Gastrocnemius medialis (tissue), 4 donors: ENCODE results near the gene MEIOB.

Source experiments
- POLR2A ChIP-seq, 2 donors: fragments of 450-650 bp; IDR thresholded peaks; one replicate each; pipeline ENCODE4 v1.6.1; 2017; ENCODE audit warnings: antibody characterized with exemption in 2 of 2, mild to moderate bottlenecking in 2 of 2, moderate library complexity in 2 of 2
- TF ChIP-seq, protein P1 (sequence below), 5 experiments: fragments of 450-650 bp in 3 of 5; fragments of 200-600 bp in 2 of 5; sonication (generic) in 2 of 5; IDR thresholded peaks in 4 of 5; conservative IDR thresholded peaks in 1 of 5; 1 replicate in 4 of 5; 2 replicates in 1 of 5; pipeline ENCODE4 v1.5.1; 2016 to 2019; ENCODE audit warnings: antibody characterized with exemption in 5 of 5, mild to moderate bottlenecking in 3 of 5, moderate library complexity in 3 of 5

DNA sequence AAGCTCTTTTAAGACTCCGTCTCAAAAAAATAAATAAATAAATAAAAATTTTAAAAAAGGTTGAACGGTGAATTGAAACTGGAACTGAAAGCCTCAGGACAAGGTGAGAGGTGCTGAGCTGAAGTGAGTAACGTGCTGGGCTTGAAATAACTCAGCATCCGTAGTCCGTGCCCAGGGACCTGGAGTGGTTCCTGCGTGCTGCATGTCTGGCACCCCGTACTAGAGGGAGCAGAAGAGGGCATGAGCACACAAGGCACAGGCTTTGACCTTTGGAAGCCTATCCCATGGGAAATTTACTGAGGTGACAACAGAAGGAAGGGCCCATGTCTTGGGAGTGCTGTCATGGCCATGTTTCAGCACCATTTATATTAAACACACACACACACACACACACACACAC lies 4.5 kb upstream of the MEIOB start:
- TF ChIP-seq, protein P1, sequence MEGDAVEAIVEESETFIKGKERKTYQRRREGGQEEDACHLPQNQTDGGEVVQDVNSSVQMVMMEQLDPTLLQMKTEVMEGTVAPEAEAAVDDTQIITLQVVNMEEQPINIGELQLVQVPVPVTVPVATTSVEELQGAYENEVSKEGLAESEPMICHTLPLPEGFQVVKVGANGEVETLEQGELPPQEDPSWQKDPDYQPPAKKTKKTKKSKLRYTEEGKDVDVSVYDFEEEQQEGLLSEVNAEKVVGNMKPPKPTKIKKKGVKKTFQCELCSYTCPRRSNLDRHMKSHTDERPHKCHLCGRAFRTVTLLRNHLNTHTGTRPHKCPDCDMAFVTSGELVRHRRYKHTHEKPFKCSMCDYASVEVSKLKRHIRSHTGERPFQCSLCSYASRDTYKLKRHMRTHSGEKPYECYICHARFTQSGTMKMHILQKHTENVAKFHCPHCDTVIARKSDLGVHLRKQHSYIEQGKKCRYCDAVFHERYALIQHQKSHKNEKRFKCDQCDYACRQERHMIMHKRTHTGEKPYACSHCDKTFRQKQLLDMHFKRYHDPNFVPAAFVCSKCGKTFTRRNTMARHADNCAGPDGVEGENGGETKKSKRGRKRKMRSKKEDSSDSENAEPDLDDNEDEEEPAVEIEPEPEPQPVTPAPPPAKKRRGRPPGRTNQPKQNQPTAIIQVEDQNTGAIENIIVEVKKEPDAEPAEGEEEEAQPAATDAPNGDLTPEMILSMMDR (IDR thresholded peaks at IDR 0.05 in 4 of 5, conservative IDR thresholded peaks at IDR 0.05 in 1 of 5), result no peak
- no peak for TF ChIP-seq POLR2A (IDR thresholded peaks at IDR 0.05)
